KOPT-K1 (cell line): ENCODE data around the gene TOP2A.
A peak's percentile ranks its signal among the peaks of the same experiment; 100 is the strongest.
"Not testable (repeated sequence)": the region's sequence is repeated elsewhere in the genome, so short reads cannot be mapped to it uniquely, and the experiment has no call there.

ENCODE experiments used
- H3K27ac ChIP-seq: fragments of 200-600 bp; sonication (generic); 2 replicates; pipeline ENCODE4 v1.5.1; 2016; ENCODE audit warnings: antibody characterized with exemption, mild to moderate bottlenecking, low read depth, low read length; ENCODE audit not compliant: poor library complexity, severe bottlenecking
- H3K36me3 ChIP-seq: fragments of 200-600 bp; sonication (generic); 2 replicates; pipeline ENCODE4 v1.5.1; 2017; ENCODE audit warnings: antibody characterized with exemption, mild to moderate bottlenecking, low read length, moderate library complexity; ENCODE audit not compliant: insufficient read depth
- H3K9me3 ChIP-seq: fragments of 200-600 bp; sonication (generic); 2 replicates; pipeline ENCODE4 v1.5.1; 2017; ENCODE audit warnings: antibody characterized with exemption, low read length, mild to moderate bottlenecking; ENCODE audit not compliant: insufficient read depth, poor library complexity, severe bottlenecking

Gene TOP2A

GRCh38 chr17:40422990-40423633 lies 5.4 kb upstream of the TOP2A start:
- Histone ChIP-seq H3K9me3 (no peaks in the 10 kb centered on the region), H3K27ac (no peak overlapping the region), H3K36me3 (no peaks in the 10 kb centered on the region)

GRCh38 chr17:40419559-40420331 lies 2.0 kb upstream of the TOP2A start:
- no peaks in the 10 kb centered on the region for H3K9me3 ChIP-seq
- no peak overlapping the region for H3K27ac ChIP-seq
- H3K36me3 ChIP-seq = peaks cover 22% of the 10 kb centered on the region

- Histone ChIP-seq H3K36me3 (peaks cover 36% of the 10 kb centered on the region), H3K9me3 (no peaks in the 10 kb centered on the region), H3K27ac (peak overlapping the region; percentile 92)
Observed at GRCh38 chr17:40418428-40418706, 671 bp upstream of the TOP2A start.

- Histone ChIP-seq H3K27ac (peak overlapping the region; percentile 92), H3K9me3 (no peaks in the 10 kb centered on the region), H3K36me3 (peaks cover 47% of the 10 kb centered on the region)
Observed at GRCh38 chr17:40417258-40417608, 463 bp downstream of the TOP2A start.

- Histone ChIP-seq H3K9me3 (no peaks in the 10 kb centered on the region), H3K27ac (peak overlapping the region; percentile 92), H3K36me3 (peaks cover 53% of the 10 kb centered on the region)
Observed at GRCh38 chr17:40416671-40417070, 1.0 kb downstream of the TOP2A start.

- Histone ChIP-seq H3K27ac (no peak overlapping the region), H3K36me3 (peaks cover 65% of the 10 kb centered on the region), H3K9me3 (no peaks in the 10 kb centered on the region)
Observed at GRCh38 chr17:40415390-40415789, 2.3 kb downstream of the TOP2A start.

GRCh38 chr17:40414312-40414711 lies 3.4 kb downstream of the TOP2A start:
- H3K36me3 ChIP-seq = peaks cover 76% of the 10 kb centered on the region
- H3K27ac ChIP-seq, H3K9me3 ChIP-seq: not testable (repeated sequence)

GRCh38 chr17:40412880-40413279 lies 4.8 kb downstream of the TOP2A start:
- Histone ChIP-seq H3K9me3 (no peaks in the 10 kb centered on the region), H3K36me3 (peaks cover 90% of the 10 kb centered on the region), H3K27ac (no peak overlapping the region)

- H3K27ac ChIP-seq = no peak overlapping the region
- peaks cover 99% of the 10 kb centered on the region for H3K36me3 ChIP-seq
- H3K9me3 ChIP-seq = no peaks in the 10 kb centered on the region
Observed at GRCh38 chr17:40411821-40412220, 5.9 kb downstream of the TOP2A start.

GRCh38 chr17:40410082-40410481 lies 7.6 kb downstream of the TOP2A start:
- Histone ChIP-seq H3K36me3 (peaks cover 97% of the 10 kb centered on the region), H3K27ac (no peak overlapping the region), H3K9me3 (no peaks in the 10 kb centered on the region)

- peaks cover 98% of the 10 kb centered on the region for H3K36me3 ChIP-seq
Observed at GRCh38 chr17:40409540-40409939, 8.2 kb downstream of the TOP2A start.

GRCh38 chr17:40407460-40407859 lies 10.2 kb downstream of the TOP2A start:
- peaks cover 98% of the 10 kb centered on the region for H3K36me3 ChIP-seq
- H3K27ac ChIP-seq = no peak overlapping the region
- H3K9me3 ChIP-seq = no peaks in the 10 kb centered on the region

More at GRCh38 chr17:40409540-40409939, 8.2 kb downstream of the TOP2A start:
- not testable (repeated sequence) for H3K9me3 ChIP-seq, H3K27ac ChIP-seq

- Histone ChIP-seq H3K36me3 (peaks cover 98% of the 10 kb centered on the region), H3K9me3 (no peaks in the 10 kb centered on the region), H3K27ac (no peak overlapping the region)
Observed at GRCh38 chr17:40404003-40404402, 13.7 kb downstream of the TOP2A start.

GRCh38 chr17:40402668-40403067 lies 15.0 kb downstream of the TOP2A start:
- Histone ChIP-seq H3K36me3 (peaks cover 98% of the 10 kb centered on the region), H3K9me3 (no peaks in the 10 kb centered on the region), H3K27ac (no peak overlapping the region)

- Histone ChIP-seq H3K27ac (no peak overlapping the region), H3K36me3 (peaks cover 100% of the 10 kb centered on the region), H3K9me3 (no peaks in the 10 kb centered on the region)
Observed at GRCh38 chr17:40399185-40399584, 18.5 kb downstream of the TOP2A start.

GRCh38 chr17:40386555-40386954 lies 31.1 kb downstream of the TOP2A start:
- H3K9me3 ChIP-seq, H3K27ac ChIP-seq: not testable (repeated sequence)
- peaks cover 68% of the 10 kb centered on the region for H3K36me3 ChIP-seq
